Measurements from ENCODE around the gene IGF1R. TPM values are rescaled to one million over a fixed set of nuclear protein-coding genes. Genes with fewer than 3 reads are reported as not detected.

Gene IGF1R
- total RNA-seq, 4 donors from 2014 or later: 59.6 to 172 (median 88.5) TPM

- no peak for DNase-seq (ENCODE audit: low spot score in 2 of 2)
- H3K4me3 ChIP-seq (ENCODE audit: low read depth, poor library complexity, severe bottlenecking): no peak overlapping the region
- TF ChIP-seq POLR2A (IDR thresholded peaks at IDR 0.05): no peak
- no peak for TF ChIP-seq CTCF (IDR thresholded peaks at IDR 0.05)
- 85 to 91% methylated on average over 4 of the region's 4 CpGs for WGBS, 2 donors
- intact Hi-C loops (cut with DNase I; ENCODE audit: low total_unique reads): no loop called here
Measured at GRCh38 chr15:98740963-98741362, 92.6 kb downstream of the IGF1R start.

GRCh38 chr15:98743177-98743576 lies 94.8 kb downstream of the IGF1R start:
- TF ChIP-seq POLR2A (IDR thresholded peaks at IDR 0.05) (no peak), CTCF (IDR thresholded peaks at IDR 0.05) (no peak)
- intact Hi-C loops (cut with DNase I; ENCODE audit: low total_unique reads): no loop called here
- DNase-seq (ENCODE audit: low spot score in 2 of 2): no peak
- H3K4me3 ChIP-seq (ENCODE audit: low read depth, poor library complexity, severe bottlenecking): no peak overlapping the region
- 72 to 79% methylated on average over 6 of the region's 6 CpGs for WGBS, 2 donors

GRCh38 chr15:98744506-98744905 lies 96.2 kb downstream of the IGF1R start:
- no peak overlapping the region for H3K4me3 ChIP-seq (ENCODE audit: low read depth, poor library complexity, severe bottlenecking)
- intact Hi-C loops (cut with DNase I; ENCODE audit: low total_unique reads): no loop called here
- TF ChIP-seq POLR2A (IDR thresholded peaks at IDR 0.05) (no peak), CTCF (IDR thresholded peaks at IDR 0.05) (no peak)
- no peak for DNase-seq (ENCODE audit: low spot score in 2 of 2)
- WGBS, 2 donors: 71 to 77% methylated on average over 2 of the region's 2 CpGs

GRCh38 chr15:98745179-98745578 lies 96.8 kb downstream of the IGF1R start:
- intact Hi-C loops (cut with DNase I; ENCODE audit: low total_unique reads): no loop called here
- 75 to 90% methylated on average over 3 of the region's 3 CpGs for WGBS, 2 donors

GRCh38 chr15:98745650-98746374 lies 97.5 kb downstream of the IGF1R start:
- TF ChIP-seq POLR2A (IDR thresholded peaks at IDR 0.05) (no peak), CTCF (IDR thresholded peaks at IDR 0.05) (no peak)
- no peak overlapping the region for H3K4me3 ChIP-seq (ENCODE audit: low read depth, poor library complexity, severe bottlenecking)
- intact Hi-C loops (cut with DNase I; ENCODE audit: low total_unique reads): no loop called here
- DNase-seq (ENCODE audit: low spot score in 2 of 2): no peak
- WGBS, 2 donors: 56 to 59% methylated on average over 10 of the region's 10 CpGs

More at GRCh38 chr15:98745179-98745578, 96.8 kb downstream of the IGF1R start:
- no peak for TF ChIP-seq POLR2A (IDR thresholded peaks at IDR 0.05)
- no peak for TF ChIP-seq CTCF (IDR thresholded peaks at IDR 0.05)
- H3K4me3 ChIP-seq (ENCODE audit: low read depth, poor library complexity, severe bottlenecking): no peak overlapping the region
- DNase-seq (ENCODE audit: low spot score in 2 of 2): no peak
